Prostate gland (tissue), 2 donors: ENCODE measurements around the gene VPS26B.

Experiments
- POLR2A ChIP-seq: fragments of 450-650 bp; IDR thresholded peaks from one replicate; pipeline ENCODE4 v1.6.1; 2016; ENCODE audit warnings: antibody characterized with exemption, mild to moderate bottlenecking
- POLR2AphosphoS5 ChIP-seq: sonication (generic); formaldehyde crosslinking; IDR thresholded peaks from one replicate; pipeline ENCODE4 v1.6.1; 2017; ENCODE audit warnings: antibody characterized with exemption
- TF ChIP-seq, protein P1 (sequence below), 4 experiments: fragments of 200-600 bp in 2 of 4; fragments of 450-650 bp in 2 of 4; sonication (generic) in 2 of 4; IDR thresholded peaks; 1 replicate in 3 of 4; 2 replicates in 1 of 4; pipeline ENCODE4 v1.5.1; 2016 to 2019; ENCODE audit warnings: antibody characterized with exemption in 4 of 4, mild to moderate bottlenecking in 2 of 4, moderate library complexity in 2 of 4

DNA sequence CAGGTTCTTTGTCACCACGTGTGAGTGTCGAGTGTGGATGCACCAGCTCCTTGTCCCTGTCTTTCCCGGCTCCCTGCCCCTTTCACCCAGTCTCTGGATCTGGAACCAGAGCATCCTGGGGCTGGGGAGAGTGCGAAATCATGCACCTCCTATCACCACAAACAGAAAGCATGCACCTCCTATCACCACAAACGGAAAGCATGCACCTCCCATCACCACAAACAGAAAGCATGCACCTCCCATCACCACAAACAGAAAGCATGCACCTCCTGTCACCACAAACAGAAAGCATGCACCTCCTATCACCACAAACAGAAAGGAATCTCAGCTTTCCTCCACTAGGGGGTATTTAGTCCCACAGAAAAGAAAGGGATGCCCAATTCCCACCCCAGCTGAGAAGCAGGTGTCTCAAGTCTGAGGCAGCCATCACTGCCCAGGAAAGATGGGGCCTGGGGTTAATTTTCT is 45.8 kb downstream of the VPS26B start:
- TF ChIP-seq, protein P1, sequence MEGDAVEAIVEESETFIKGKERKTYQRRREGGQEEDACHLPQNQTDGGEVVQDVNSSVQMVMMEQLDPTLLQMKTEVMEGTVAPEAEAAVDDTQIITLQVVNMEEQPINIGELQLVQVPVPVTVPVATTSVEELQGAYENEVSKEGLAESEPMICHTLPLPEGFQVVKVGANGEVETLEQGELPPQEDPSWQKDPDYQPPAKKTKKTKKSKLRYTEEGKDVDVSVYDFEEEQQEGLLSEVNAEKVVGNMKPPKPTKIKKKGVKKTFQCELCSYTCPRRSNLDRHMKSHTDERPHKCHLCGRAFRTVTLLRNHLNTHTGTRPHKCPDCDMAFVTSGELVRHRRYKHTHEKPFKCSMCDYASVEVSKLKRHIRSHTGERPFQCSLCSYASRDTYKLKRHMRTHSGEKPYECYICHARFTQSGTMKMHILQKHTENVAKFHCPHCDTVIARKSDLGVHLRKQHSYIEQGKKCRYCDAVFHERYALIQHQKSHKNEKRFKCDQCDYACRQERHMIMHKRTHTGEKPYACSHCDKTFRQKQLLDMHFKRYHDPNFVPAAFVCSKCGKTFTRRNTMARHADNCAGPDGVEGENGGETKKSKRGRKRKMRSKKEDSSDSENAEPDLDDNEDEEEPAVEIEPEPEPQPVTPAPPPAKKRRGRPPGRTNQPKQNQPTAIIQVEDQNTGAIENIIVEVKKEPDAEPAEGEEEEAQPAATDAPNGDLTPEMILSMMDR (IDR thresholded peaks at IDR 0.05), result no peak
- TF ChIP-seq POLR2A (no peak), POLR2AphosphoS5 (no peak)
